NCI-H2171 treated with DMSO at 0.1 percent for 48 hours (cell line): ENCODE data around the gene CFTR.
"Not testable (repeated sequence)": the region's sequence is repeated elsewhere in the genome, so short reads cannot be mapped to it uniquely, and the experiment has no call there.

ENCODE experiments used
- DNase-seq: peaks from one replicate; lab custom pipeline; 2025; lab: John Stamatoyannopoulos, UW

Gene CFTR

DNA sequence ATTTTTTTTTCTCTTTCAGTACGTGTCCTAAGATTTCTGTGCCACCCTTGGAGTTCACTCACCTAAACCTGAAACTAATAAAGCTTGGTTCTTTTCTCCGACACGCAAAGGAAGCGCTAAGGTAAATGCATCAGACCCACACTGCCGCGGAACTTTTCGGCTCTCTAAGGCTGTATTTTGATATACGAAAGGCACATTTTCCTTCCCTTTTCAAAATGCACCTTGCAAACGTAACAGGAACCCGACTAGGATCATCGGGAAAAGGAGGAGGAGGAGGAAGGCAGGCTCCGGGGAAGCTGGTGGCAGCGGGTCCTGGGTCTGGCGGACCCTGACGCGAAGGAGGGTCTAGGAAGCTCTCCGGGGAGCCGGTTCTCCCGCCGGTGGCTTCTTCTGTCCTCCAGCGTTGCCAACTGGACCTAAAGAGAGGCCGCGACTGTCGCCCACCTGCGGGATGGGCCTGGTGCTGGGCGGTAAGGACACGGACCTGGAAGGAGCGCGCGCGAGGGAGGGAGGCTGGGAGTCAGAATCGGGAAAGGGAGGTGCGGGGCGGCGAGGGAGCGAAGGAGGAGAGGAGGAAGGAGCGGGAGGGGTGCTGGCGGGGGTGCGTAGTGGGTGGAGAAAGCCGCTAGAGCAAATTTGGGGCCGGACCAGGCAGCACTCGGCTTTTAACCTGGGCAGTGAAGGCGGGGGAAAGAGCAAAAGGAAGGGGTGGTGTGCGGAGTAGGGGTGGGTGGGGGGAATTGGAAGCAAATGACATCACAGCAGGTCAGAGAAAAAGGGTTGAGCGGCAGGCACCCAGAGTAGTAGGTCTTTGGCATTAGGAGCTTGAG lies at the start of gene CFTR:
Gene CFTR, plus strand, starts transcription at position 801 of the 830 bp plus-strand sequence. CDS start 70 bp downstream, outside the sequence.
- no peak for DNase-seq

GRCh38 chr7:117435475-117436043 lies 44.3 kb upstream of the CFTR start:
- DNase-seq = no peak

GRCh38 chr7:117444646-117445045 lies 35.2 kb upstream of the CFTR start:
- DNase-seq = no peak

GRCh38 chr7:117445206-117445605 lies 34.6 kb upstream of the CFTR start:
- no peak for DNase-seq

- DNase-seq = no peak
Measured at GRCh38 chr7:117446220-117446815, 33.5 kb upstream of the CFTR start.

- DNase-seq = no peak
Measured at GRCh38 chr7:117448655-117449054, 31.2 kb upstream of the CFTR start.

DNA sequence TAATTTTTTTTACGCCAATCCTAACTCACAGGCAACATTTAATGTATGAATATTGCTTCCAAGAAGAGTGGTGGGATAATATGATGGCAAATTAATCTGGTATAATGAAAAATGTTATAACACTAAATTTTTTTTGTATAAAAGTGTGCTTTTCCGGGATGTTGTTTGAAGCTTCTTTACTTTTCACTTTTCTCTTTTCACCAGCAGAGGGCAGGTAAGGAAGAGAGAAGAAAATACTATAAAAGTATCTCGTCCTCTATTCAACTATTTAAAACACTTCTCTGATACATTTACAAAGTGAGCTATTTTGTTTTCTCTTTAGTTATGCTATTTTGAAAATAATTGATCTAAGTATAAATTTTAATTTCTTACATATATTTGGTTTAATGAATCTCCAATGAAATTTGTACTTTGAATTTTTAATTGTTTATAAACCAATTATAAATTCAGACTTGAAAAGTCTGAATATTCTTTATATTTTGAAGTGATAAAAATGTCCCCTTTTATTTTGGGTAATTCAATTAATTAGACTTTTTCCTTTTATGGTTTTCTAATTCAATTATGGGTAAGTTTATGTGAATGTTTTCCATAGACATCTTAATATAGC lies 20.7 kb upstream of the CFTR start:
- peak; percentile 11 for DNase-seq

DNA sequence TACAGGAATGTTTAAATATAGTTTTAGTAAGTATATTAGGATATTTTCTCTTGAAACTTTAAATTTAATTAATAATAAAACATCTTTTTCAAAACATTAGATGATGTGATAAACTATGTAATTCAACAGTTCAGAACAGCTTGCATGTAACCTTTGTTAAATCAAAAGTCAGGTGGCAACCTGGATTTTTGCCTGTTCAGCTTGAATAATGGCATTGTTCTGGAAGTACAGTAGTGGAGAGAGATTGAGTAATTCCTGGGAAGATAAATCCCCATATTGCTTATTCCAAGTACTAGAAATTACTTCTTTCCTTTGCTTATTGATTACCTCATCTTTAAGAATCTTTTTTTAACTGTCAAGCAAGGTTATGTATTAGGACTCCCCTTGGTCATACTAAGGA lies 20.1 kb upstream of the CFTR start:
- no peak for DNase-seq

DNA sequence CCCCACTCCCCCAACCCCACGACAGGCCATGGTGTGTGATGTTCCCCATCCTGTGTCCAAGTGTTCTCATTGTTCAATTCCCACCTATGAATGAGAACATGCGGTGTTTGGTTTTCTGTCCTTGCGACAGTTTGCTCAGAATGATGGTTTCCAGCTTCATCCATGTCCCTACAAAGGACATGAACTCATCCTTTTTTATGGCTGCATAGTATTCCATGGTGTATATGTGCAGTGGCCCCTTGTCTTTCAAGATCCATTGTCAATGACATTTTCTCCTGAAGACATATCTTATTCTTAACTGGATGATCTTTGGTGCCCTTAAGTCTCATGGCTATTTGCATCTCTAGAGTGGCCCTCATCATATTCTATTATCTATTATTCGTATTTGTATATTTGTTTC lies 19.0 kb upstream of the CFTR start:
- DNase-seq = not testable (repeated sequence)

DNA sequence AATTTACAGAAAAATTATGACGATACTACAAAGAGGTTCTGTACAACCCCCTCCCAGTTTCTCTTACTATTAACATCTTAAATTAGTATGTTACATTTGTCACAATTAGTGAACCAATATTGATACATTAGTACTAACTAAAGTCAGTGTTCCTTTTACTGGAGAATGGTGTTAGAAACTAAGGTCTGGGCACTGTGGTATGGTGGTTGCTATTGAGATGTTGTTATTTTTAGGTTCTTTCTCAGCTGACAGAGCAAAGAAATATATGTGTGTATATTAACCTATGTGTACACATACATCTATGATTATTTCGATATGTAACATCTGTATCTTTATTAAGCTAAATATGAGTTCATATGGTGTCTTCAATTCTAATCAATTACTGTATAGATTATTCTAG lies 11.7 kb upstream of the CFTR start:
- DNase-seq = no peak

DNA sequence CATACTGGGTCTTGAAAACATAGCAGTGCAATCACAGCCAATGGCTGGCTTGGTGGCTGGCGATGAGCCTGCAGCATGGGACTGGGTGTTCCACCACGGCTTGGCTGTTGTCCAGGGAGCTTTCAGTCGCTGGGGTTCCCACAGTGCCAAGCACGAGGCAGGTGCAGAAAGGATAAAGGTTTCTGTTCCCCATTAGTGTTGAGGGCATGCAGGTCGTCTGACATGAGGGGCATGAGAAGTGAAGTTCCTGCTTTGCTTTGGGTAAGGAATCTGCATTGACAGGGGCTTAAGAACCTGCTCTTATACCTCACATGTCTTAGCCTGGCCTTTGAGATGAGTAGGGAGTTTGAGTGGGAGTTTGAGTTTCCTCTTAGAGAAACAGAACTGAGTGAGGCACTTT lies 9.0 kb upstream of the CFTR start:
- DNase-seq = no peak

DNA sequence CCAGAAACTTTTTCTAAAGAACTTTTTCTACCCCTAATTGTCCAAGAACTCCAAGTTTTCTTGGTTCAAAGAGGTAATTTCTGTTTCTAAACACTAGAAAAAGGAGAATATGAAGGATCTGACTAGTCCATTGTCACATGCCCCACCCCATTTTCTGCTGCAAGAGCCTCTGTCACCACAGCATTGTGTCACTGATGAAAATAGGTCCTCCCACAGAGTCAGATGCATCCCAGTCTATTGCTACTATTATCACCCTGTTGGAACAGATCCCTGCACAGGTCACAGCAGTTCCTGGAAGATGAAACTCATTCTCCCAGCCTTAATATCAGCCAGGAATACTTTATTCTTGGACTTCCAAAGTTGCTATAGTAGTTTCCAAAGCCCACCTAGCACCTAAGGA lies 7.5 kb upstream of the CFTR start:
- no peak for DNase-seq

DNA sequence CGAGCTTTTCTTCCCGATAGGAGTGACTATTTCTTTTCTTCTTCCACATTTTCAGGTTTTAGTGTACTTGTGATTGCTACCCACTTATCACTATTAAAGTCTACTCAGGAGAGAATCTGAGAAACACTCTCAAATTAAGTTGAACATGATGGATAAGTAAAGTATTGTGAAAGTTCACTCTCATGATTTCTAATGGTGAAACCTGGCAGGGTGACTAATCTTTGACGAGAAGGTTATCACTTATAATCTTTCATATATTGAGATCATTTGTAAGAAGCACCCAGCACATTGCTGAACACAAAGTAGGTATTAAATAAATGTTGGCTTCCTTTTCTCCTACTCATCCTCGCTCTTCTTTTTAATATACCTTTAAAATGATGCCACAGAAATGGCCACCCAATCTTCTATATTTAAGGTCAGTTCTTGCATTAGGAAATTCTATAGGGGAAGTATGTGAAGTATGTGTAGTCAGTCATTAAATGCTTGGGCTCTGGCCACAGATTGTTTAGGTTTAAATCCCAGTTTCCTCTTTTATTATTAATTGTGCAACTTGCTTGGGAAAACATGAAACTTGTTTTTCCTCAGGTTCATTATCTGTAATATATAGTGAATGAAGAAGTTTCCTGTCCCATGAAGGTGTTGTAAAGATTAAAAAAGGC lies 3.1 kb upstream of the CFTR start:
- no peak for DNase-seq

- no peak for DNase-seq
Measured at GRCh38 chr7:117478836-117479224, 995 bp upstream of the CFTR start.

- no peak for DNase-seq
Measured at GRCh38 chr7:117480055-117480362, 184 bp downstream of the CFTR start.

GRCh38 chr7:117480978-117481377 lies 1.2 kb downstream of the CFTR start:
- no peak for DNase-seq

- DNase-seq = no peak
Measured at GRCh38 chr7:117485118-117485620, 5.3 kb downstream of the CFTR start.

DNA sequence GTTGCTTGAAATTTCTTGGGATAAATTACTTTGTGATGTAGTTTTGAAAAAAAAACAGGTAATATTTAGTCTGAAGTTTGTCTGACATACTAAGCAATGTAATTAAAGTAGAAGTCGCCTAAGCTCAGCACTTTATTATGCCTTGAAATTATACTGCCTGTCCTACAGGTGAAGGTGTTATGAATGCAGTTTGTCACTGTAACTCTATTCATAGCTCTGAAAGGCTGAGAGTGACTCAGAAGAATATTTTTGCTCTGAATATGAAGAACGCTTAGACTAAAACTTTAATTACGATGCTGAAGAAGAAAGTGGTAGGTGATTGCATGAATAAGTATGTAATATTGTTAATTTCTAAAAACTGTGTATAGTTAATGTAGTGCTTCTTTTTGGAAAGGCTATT lies 9.2 kb downstream of the CFTR start:
- DNase-seq = no peak

GRCh38 chr7:117489430-117489829 lies 9.6 kb downstream of the CFTR start:
- no peak for DNase-seq

GRCh38 chr7:117489911-117490310 lies 10.1 kb downstream of the CFTR start:
- no peak for DNase-seq

- DNase-seq = no peak
Measured at GRCh38 chr7:117492649-117493048, 12.8 kb downstream of the CFTR start.

- no peak for DNase-seq
Measured at GRCh38 chr7:117493460-117493859, 13.6 kb downstream of the CFTR start.
